ENCODE measurements around the gene DIP2C. TPM values are rescaled to one million over a fixed set of nuclear protein-coding genes. Genes with fewer than 3 reads are reported as not detected.

Gene DIP2C
- polyA plus RNA-seq, 1 of the 3 experiments (the other 2 are of a cell fraction): 8.7 TPM

DNA sequence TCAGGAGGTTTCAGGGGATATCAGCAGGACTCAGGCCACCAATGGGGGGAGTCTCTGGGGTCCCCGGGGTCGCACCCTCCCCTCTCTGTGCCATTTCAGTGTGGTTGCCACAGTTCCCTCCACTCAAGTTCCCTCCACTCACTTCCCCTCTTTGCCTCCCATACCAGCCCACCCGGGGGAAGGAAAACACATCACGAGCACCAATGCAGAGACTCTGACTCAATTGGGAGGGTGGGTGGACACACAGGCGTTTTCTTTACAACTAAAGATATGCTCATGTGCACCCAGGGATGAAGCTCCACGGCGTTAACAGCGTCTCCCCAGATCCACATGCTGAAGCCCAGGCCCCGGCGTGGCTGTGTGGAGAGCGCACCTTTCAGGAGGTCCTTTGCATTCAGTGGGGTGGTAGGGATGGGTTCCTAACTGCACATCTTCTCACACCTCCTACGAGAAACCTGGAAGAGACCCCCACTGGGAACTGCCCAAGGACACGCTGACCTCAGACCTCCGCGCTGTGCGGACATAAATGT, 300.1 kb downstream of the DIP2C start:
- Histone ChIP-seq H3K79me2 (ENCODE audit: insufficient read depth) (no peaks in the 10 kb centered on the region), H3F3A (replicated peaks; ENCODE audit: insufficient read depth) (no peaks in the 10 kb centered on the region), H3K9me3 (no peaks in the 10 kb centered on the region), H2AFZ (ENCODE audit: low read depth) (no peak overlapping the region), H3K36me3 (replicated peaks in 1 of 2; ENCODE audit: control insufficient read depth in 1 of 2, insufficient read depth in 2 of 2, low read length in 1 of 2) (peaks cover 0 to 37% of the 10 kb centered on the region in 2 experiments), H3K27ac (ENCODE audit: low read depth in 2 of 2, low read length in 1 of 2) (no peak overlapping the region), H4K20me1 (ENCODE audit: insufficient read depth) (no peaks in the 10 kb centered on the region), H3K4me1 (ENCODE audit: control insufficient read depth in 1 of 2, insufficient read depth in 2 of 2, low read depth in 1 of 2, low read length in 1 of 2) (peaks cover 0 to 20% of the 10 kb centered on the region in 2 experiments; a peak in 1 of 4 replicates), H3K4me2 (no peak overlapping the region), H3K9ac (no peak overlapping the region), H3K27me3 (ENCODE audit: insufficient read depth) (no peaks in the 10 kb centered on the region), H3K9me2 (no peaks in the 10 kb centered on the region), H3K4me3 (ENCODE audit: low read depth in 2 of 2, low read length in 1 of 2) (no peak overlapping the region)
- DNase-seq: no peak
- WGBS (ENCODE audit: low lambda C conversion rate): 97% methylated on average over 16 of the region's 16 CpGs
- POLR2A ChIA-PET: no interaction called here
- CTCF ChIA-PET: no interaction called here
- TF ChIP-seq, protein P1, sequence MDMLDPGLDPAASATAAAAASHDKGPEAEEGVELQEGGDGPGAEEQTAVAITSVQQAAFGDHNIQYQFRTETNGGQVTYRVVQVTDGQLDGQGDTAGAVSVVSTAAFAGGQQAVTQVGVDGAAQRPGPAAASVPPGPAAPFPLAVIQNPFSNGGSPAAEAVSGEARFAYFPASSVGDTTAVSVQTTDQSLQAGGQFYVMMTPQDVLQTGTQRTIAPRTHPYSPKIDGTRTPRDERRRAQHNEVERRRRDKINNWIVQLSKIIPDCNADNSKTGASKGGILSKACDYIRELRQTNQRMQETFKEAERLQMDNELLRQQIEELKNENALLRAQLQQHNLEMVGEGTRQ (IDR thresholded peaks at IDR 0.05; ENCODE audit: borderline replicate concordance, low read depth, low read length): no peak
- TF ChIP-seq RAD21 (IDR thresholded peaks at IDR 0.05; ENCODE audit: low read length) (no peak), POLR2AphosphoS5 (IDR thresholded peaks at IDR 0.05; ENCODE audit: low read depth, low read length) (no peak), JUND (IDR thresholded peaks at IDR 0.05) (no peak), GABPA (IDR thresholded peaks at IDR 0.05; ENCODE audit: low read depth) (no peak), GATA2 (CRISPR knock-in tag; IDR thresholded peaks at IDR 0.05) (no peak), FOXM1 (IDR thresholded peaks at IDR 0.05; ENCODE audit: low read depth) (no peak), RXRA (IDR thresholded peaks at IDR 0.05; ENCODE audit: borderline replicate concordance, low read depth) (no peak), TCF12 (IDR thresholded peaks at IDR 0.05) (no peak), NRF1 (IDR thresholded peaks at IDR 0.05; ENCODE audit: low read depth, low read length) (no peak), RFX5 (IDR thresholded peaks at IDR 0.05; ENCODE audit: low read length) (no peak), RCOR1 (IDR thresholded peaks at IDR 0.05; ENCODE audit: low read length) (no peak), YY1 (IDR thresholded peaks at IDR 0.05; ENCODE audit: low read depth) (no peak)
- TF ChIP-seq, protein P2, sequence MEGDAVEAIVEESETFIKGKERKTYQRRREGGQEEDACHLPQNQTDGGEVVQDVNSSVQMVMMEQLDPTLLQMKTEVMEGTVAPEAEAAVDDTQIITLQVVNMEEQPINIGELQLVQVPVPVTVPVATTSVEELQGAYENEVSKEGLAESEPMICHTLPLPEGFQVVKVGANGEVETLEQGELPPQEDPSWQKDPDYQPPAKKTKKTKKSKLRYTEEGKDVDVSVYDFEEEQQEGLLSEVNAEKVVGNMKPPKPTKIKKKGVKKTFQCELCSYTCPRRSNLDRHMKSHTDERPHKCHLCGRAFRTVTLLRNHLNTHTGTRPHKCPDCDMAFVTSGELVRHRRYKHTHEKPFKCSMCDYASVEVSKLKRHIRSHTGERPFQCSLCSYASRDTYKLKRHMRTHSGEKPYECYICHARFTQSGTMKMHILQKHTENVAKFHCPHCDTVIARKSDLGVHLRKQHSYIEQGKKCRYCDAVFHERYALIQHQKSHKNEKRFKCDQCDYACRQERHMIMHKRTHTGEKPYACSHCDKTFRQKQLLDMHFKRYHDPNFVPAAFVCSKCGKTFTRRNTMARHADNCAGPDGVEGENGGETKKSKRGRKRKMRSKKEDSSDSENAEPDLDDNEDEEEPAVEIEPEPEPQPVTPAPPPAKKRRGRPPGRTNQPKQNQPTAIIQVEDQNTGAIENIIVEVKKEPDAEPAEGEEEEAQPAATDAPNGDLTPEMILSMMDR (IDR thresholded peaks at IDR 0.05): no peak

DNA sequence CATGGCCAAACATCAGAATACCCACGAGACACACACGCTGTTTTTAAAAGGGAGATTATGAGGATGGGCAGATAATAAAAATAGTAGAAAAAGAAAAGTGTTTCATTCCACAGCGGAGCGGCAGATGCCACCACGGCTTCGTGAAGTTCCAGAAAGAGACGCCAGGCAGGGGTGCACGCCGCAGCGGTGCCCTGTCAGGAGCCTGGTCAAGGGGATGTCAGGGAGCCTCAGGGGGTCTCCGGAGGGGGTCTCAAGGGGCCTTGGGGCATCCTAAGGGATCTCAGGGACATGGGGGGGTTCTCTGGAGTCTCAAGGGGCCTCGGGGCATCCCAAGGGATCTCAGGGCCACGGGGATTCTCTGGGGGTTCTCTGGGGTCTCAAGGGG, 300.8 kb downstream of the DIP2C start:
- H3F3A ChIP-seq (replicated peaks; ENCODE audit: insufficient read depth): no peaks in the 10 kb centered on the region
- no peaks in the 10 kb centered on the region for H4K20me1 ChIP-seq (ENCODE audit: insufficient read depth)
- no peak for TF ChIP-seq FOXJ3 (CRISPR knock-in tag; IDR thresholded peaks at IDR 0.05)
- TF ChIP-seq, protein P3, sequence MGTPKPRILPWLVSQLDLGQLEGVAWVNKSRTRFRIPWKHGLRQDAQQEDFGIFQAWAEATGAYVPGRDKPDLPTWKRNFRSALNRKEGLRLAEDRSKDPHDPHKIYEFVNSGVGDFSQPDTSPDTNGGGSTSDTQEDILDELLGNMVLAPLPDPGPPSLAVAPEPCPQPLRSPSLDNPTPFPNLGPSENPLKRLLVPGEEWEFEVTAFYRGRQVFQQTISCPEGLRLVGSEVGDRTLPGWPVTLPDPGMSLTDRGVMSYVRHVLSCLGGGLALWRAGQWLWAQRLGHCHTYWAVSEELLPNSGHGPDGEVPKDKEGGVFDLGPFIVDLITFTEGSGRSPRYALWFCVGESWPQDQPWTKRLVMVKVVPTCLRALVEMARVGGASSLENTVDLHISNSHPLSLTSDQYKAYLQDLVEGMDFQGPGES (IDR thresholded peaks at IDR 0.05; ENCODE audit: low read depth, low read length): no peak
- TF ChIP-seq, protein P4, sequence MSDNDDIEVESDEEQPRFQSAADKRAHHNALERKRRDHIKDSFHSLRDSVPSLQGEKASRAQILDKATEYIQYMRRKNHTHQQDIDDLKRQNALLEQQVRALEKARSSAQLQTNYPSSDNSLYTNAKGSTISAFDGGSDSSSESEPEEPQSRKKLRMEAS (IDR thresholded peaks at IDR 0.05; ENCODE audit: low read depth): no peak
- TF ChIP-seq SMC3 (IDR thresholded peaks at IDR 0.05; ENCODE audit: low read depth, low read length): no peak
- H3K36me3 ChIP-seq (replicated peaks in 1 of 2; ENCODE audit: control insufficient read depth in 1 of 2, insufficient read depth in 2 of 2, low read length in 1 of 2): peaks cover 0 to 40% of the 10 kb centered on the region in 2 experiments
- DNase-seq: no peak
- WGBS (ENCODE audit: low lambda C conversion rate): 91% methylated on average over 13 of the region's 13 CpGs
- no peak overlapping the region for H2AFZ ChIP-seq (ENCODE audit: low read depth)
- no peak overlapping the region for H3K4me2 ChIP-seq
- H3K9me2 ChIP-seq: no peaks in the 10 kb centered on the region
- no peak overlapping the region for H3K4me3 ChIP-seq (ENCODE audit: low read depth in 2 of 2, low read length in 1 of 2)
- ChIA-PET CTCF (no interaction called here), POLR2A (interaction anchor here (0.6 kb wide), 1 partner anchor 69 kb away, joined by 3 read pairs; no protein-coding TSS in a partner anchor)
- H3K4me1 ChIP-seq (ENCODE audit: control insufficient read depth in 1 of 2, insufficient read depth in 2 of 2, low read depth in 1 of 2, low read length in 1 of 2): peaks cover 0 to 20% of the 10 kb centered on the region in 2 experiments; a peak in 1 of 4 replicates
- H3K79me2 ChIP-seq (ENCODE audit: insufficient read depth): no peaks in the 10 kb centered on the region
- no peak overlapping the region for H3K9ac ChIP-seq
- H3K9me3 ChIP-seq: no peaks in the 10 kb centered on the region
- no peaks in the 10 kb centered on the region for H3K27me3 ChIP-seq (ENCODE audit: insufficient read depth)
- H3K27ac ChIP-seq (ENCODE audit: low read depth in 2 of 2, low read length in 1 of 2): no peak overlapping the region
